Cortex of kidney (tissue), 1 donor: ENCODE measurements around the gene FOXN3.

Source experiments
- DNase-seq: peaks from one replicate; lab custom pipeline; 2025; lab: John Stamatoyannopoulos, UW

The FOXN3 gene

GRCh38 chr14:89277203-89277602 lies 139.8 kb downstream of the FOXN3 start:
- no peak for DNase-seq

GRCh38 chr14:89276424-89276975 lies 140.5 kb downstream of the FOXN3 start:
- DNase-seq = no peak

- no peak for DNase-seq
These were observed 146.4 kb downstream of the FOXN3 start for GRCh38 chr14:89270439-89271227.

- DNase-seq = no peak
These were observed 147.6 kb downstream of the FOXN3 start for GRCh38 chr14:89269404-89269803.

GRCh38 chr14:89268514-89268913 lies 148.5 kb downstream of the FOXN3 start:
- no peak for DNase-seq

GRCh38 chr14:89267656-89268055 lies 149.4 kb downstream of the FOXN3 start:
- no peak for DNase-seq

GRCh38 chr14:89267163-89267562 lies 149.9 kb downstream of the FOXN3 start:
- DNase-seq = no peak

- no peak for DNase-seq
These were observed 150.3 kb downstream of the FOXN3 start for GRCh38 chr14:89266754-89267153.

GRCh38 chr14:89265234-89265633 lies 151.8 kb downstream of the FOXN3 start:
- DNase-seq = no peak

- DNase-seq = no peak
These were observed 152.7 kb downstream of the FOXN3 start for GRCh38 chr14:89264196-89264800.

- no peak for DNase-seq
These were observed 155.0 kb downstream of the FOXN3 start for GRCh38 chr14:89262041-89262440.

- DNase-seq = no peak
These were observed 156.1 kb downstream of the FOXN3 start for GRCh38 chr14:89260898-89261297.

- no peak for DNase-seq
These were observed 157.0 kb downstream of the FOXN3 start for GRCh38 chr14:89259951-89260609.

- DNase-seq = no peak
These were observed 158.2 kb downstream of the FOXN3 start for GRCh38 chr14:89258728-89259273.

GRCh38 chr14:89256951-89257350 lies 160.1 kb downstream of the FOXN3 start:
- no peak for DNase-seq

- no peak for DNase-seq
These were observed 160.8 kb downstream of the FOXN3 start for GRCh38 chr14:89256283-89256682.

- DNase-seq = no peak
These were observed 161.2 kb downstream of the FOXN3 start for GRCh38 chr14:89255852-89256251.

- DNase-seq = no peak
These were observed 162.0 kb downstream of the FOXN3 start for GRCh38 chr14:89255012-89255411.

- no peak for DNase-seq
These were observed 162.7 kb downstream of the FOXN3 start for GRCh38 chr14:89254166-89254909.

GRCh38 chr14:89252887-89253532 lies 164.0 kb downstream of the FOXN3 start:
- DNase-seq = no peak

GRCh38 chr14:89251061-89251460 lies 166.0 kb downstream of the FOXN3 start:
- DNase-seq = no peak
